Panc1 (cell line): ENCODE results near the gene MUC2. TPM values are rescaled to one million over a fixed set of nuclear protein-coding genes. Genes with fewer than 3 reads are reported as not detected.

Source experiments
- ATAC-seq: fragments of 200-7000 bp; cut with Tn5 transposase; 2 replicates; pipeline ENCODE4 v1.9.1; 2020; ENCODE audit warnings: mild to moderate bottlenecking, moderate library complexity
- BruUV-seq: library from RNA; stranded (reverse); fragments of 400-500 nt; replicated peaks from 2 replicates; lab custom pipeline; 2021; lab: Mats Ljungman, UMichigan
- CTCF ChIA-PET: fragments of 300-600 bp; sonication (Branson Sonifier 250); formaldehyde crosslinking; loops from one replicate; lab custom pipeline; 2022; ENCODE audit warnings: antibody characterized with exemption; lab: Charles Lee
- POLR2A ChIA-PET: fragments of 300-600 bp; sonication (Branson Sonifier 250); formaldehyde crosslinking; loops from one replicate; lab custom pipeline; 2022; ENCODE audit warnings: antibody characterized with exemption; lab: Charles Lee
- DNase-seq: peaks from one replicate; pipeline ENCODE4 v3.0.0-alpha.2; 2010; ENCODE audit warnings: low read depth, low spot score
- H3K27ac ChIP-seq: 2 replicates; pipeline ENCODE4 v1.5.1; 2011; ENCODE audit warnings: mild to moderate bottlenecking, low read length, inconsistent platforms
- H3K27me3 ChIP-seq: fragments of 200-500 bp; sonication (Bioruptor generic); 2 replicates; pipeline ENCODE4 v1.6.0; 2014; ENCODE audit warnings: low read length, inconsistent platforms; ENCODE audit not compliant: control insufficient read depth, insufficient read depth
- H3K36me3 ChIP-seq: fragments of 200-500 bp; sonication (Bioruptor generic); 2 replicates; pipeline ENCODE4 v1.5.1; 2014; ENCODE audit warnings: inconsistent platforms, mild to moderate bottlenecking, low read length, moderate library complexity; ENCODE audit not compliant: control insufficient read depth, insufficient read depth
- H3K4me1 ChIP-seq: 2 replicates; pipeline ENCODE4 v1.5.1; 2011; ENCODE audit warnings: inconsistent platforms, mild to moderate bottlenecking, low read length, moderate library complexity; ENCODE audit not compliant: control insufficient read depth, insufficient read depth
- H3K4me3 ChIP-seq, 2 experiments: 2 replicates each; pipeline ENCODE4 v1.5.1; 2011 to 2012; ENCODE audit warnings: low read depth in 2 of 2, low read length in 2 of 2, mild to moderate bottlenecking in 2 of 2, inconsistent platforms in 1 of 2, moderate library complexity in 1 of 2
- H3K9me3 ChIP-seq: fragments of 200-500 bp; sonication (Bioruptor generic); 2 replicates; pipeline ENCODE4 v1.5.1; 2014; ENCODE audit warnings: low read depth, mild to moderate bottlenecking, inconsistent platforms, low read length, moderate library complexity; ENCODE audit not compliant: control insufficient read depth, insufficient read depth
- POLR2AphosphoS5 ChIP-seq: IDR thresholded peaks from 2 replicates; pipeline ENCODE4 v1.6.1; 2012; ENCODE audit warnings: mild to moderate bottlenecking, low read depth, low read length, moderate library complexity
- SIN3A ChIP-seq: IDR thresholded peaks from 2 replicates; pipeline ENCODE4 v1.6.1; 2012; ENCODE audit warnings: low read depth, mild to moderate bottlenecking, low read length, moderate library complexity, borderline replicate concordance; ENCODE audit not compliant: insufficient read depth
- TCF7L2 ChIP-seq: IDR thresholded peaks from 2 replicates; pipeline ENCODE4 v1.6.1; 2011; ENCODE audit warnings: mild to moderate bottlenecking, low read depth, low read length, inconsistent platforms
- in situ Hi-C: cut with HindIII; loops from 2 replicates; pipeline ENCODE4 v1.10.0; 2016; ENCODE audit warnings: low sequenced_read_pairs, low pct_unique_long_range_greater_than_20kb
- intact Hi-C: fragments of 100-400 bp; cut with micrococcal nuclease; formaldehyde crosslinking; loops from one replicate; pipeline ENCODE4 v1.10.0; 2022; ENCODE audit not compliant: unreplicated experiment
- total RNA-seq: library from RNA; stranded (reverse); gene quantifications from one replicate; pipeline ENCODE4 v1.2.1, GENCODE V29; 2021; ENCODE audit not compliant: unreplicated experiment
- TF ChIP-seq, protein P1 (sequence below), 2 experiments: IDR thresholded peaks; 2 replicates each; pipeline ENCODE4 v1.6.1; 2011 to 2012; ENCODE audit warnings: low read depth in 2 of 2, control low read depth in 1 of 2, low read length in 1 of 2, mild to moderate bottlenecking in 1 of 2, moderate library complexity in 1 of 2; ENCODE audit not compliant: insufficient read depth in 1 of 2
- TF ChIP-seq, protein P2 (sequence below): fragments of 450-650 bp; IDR thresholded peaks from 2 replicates; pipeline ENCODE4 v1.5.1; 2017; ENCODE audit warnings: mild to moderate bottlenecking

Gene MUC2
- total RNA-seq, 1 experiment from 2014 or later = 0.08 TPM

DNA sequence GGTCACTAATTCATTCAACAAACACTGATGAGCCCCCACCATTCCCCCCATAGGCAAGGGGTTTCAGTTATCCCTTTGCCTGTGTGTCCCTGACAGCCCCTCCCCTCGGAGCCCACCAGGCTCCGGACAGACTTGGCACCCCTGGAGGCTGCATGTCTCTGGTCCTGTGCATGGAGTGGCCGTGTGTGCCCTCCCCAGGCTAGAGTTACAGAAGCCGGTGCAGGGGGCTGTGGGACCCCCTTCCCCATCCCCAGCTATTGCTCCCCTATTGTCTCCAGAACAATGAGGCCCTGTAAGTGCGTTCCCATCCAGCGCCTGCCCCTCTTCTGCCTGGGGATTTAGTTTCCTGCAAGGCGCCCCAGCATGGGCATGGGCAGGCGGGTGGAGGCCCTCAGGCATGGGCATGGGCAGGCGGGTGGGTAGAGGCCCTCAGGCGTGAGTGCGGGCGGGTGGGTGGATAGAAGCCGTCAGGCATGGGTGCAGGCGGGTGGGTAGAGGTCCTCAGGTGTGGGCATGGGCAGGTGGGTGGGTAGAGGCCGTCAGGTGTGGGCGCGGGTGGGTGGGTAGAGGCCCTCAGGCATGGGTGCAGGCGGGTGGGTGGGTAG, 1.5 kb downstream of the MUC2 start:
- no peak overlapping the region for H3K27ac ChIP-seq
- CTCF ChIA-PET = no interaction called here
- in situ Hi-C loops (no loop called here), intact Hi-C loops (no loop called here)
- no TSS peak for BruUV-seq
- H3K36me3 ChIP-seq = no peaks in the 10 kb centered on the region
- no peaks in the 10 kb centered on the region for H3K27me3 ChIP-seq
- ATAC-seq (no peak), DNase-seq (no peak)
- TF ChIP-seq, protein P1, sequence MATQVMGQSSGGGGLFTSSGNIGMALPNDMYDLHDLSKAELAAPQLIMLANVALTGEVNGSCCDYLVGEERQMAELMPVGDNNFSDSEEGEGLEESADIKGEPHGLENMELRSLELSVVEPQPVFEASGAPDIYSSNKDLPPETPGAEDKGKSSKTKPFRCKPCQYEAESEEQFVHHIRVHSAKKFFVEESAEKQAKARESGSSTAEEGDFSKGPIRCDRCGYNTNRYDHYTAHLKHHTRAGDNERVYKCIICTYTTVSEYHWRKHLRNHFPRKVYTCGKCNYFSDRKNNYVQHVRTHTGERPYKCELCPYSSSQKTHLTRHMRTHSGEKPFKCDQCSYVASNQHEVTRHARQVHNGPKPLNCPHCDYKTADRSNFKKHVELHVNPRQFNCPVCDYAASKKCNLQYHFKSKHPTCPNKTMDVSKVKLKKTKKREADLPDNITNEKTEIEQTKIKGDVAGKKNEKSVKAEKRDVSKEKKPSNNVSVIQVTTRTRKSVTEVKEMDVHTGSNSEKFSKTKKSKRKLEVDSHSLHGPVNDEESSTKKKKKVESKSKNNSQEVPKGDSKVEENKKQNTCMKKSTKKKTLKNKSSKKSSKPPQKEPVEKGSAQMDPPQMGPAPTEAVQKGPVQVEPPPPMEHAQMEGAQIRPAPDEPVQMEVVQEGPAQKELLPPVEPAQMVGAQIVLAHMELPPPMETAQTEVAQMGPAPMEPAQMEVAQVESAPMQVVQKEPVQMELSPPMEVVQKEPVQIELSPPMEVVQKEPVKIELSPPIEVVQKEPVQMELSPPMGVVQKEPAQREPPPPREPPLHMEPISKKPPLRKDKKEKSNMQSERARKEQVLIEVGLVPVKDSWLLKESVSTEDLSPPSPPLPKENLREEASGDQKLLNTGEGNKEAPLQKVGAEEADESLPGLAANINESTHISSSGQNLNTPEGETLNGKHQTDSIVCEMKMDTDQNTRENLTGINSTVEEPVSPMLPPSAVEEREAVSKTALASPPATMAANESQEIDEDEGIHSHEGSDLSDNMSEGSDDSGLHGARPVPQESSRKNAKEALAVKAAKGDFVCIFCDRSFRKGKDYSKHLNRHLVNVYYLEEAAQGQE (IDR thresholded peaks at IDR 0.05; ENCODE audit: insufficient read depth in 1 of 2, low read depth in 2 of 2, low read length in 1 of 2) = no peak
- TF ChIP-seq SIN3A = no peak
- TF ChIP-seq POLR2AphosphoS5 = no peak
- no peak for TF ChIP-seq TCF7L2
- TF ChIP-seq, protein P2, sequence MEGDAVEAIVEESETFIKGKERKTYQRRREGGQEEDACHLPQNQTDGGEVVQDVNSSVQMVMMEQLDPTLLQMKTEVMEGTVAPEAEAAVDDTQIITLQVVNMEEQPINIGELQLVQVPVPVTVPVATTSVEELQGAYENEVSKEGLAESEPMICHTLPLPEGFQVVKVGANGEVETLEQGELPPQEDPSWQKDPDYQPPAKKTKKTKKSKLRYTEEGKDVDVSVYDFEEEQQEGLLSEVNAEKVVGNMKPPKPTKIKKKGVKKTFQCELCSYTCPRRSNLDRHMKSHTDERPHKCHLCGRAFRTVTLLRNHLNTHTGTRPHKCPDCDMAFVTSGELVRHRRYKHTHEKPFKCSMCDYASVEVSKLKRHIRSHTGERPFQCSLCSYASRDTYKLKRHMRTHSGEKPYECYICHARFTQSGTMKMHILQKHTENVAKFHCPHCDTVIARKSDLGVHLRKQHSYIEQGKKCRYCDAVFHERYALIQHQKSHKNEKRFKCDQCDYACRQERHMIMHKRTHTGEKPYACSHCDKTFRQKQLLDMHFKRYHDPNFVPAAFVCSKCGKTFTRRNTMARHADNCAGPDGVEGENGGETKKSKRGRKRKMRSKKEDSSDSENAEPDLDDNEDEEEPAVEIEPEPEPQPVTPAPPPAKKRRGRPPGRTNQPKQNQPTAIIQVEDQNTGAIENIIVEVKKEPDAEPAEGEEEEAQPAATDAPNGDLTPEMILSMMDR = no peak
- H3K4me3 ChIP-seq = no peak overlapping the region
- POLR2A ChIA-PET = no interaction called here
- no peaks in the 10 kb centered on the region for H3K9me3 ChIP-seq
- peaks cover 25% of the 10 kb centered on the region for H3K4me1 ChIP-seq

DNA sequence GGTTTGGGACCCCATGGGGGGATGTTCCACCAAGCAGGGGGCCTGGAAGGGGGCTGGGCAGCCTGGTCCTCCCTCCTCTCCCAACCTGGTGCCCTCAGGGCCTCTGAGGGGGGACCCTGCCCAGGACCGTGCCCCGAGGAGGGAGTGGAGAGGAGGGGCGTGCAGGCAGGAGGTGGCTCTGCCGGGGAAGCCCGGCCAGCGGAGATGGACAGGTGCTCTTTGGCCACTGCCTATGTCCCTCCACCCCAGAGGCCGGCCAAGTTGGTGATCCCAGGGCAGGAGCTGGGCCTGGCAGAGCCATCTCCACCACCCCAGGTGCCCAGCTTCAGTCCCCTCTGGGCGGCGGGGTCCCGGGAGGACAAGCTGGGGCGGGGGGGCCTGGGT, 2.4 kb downstream of the MUC2 start:
- CTCF ChIA-PET = no interaction called here
- Histone ChIP-seq H3K4me3 (no peak overlapping the region), H3K27ac (no peak overlapping the region), H3K27me3 (no peaks in the 10 kb centered on the region), H3K4me1 (peaks cover 23% of the 10 kb centered on the region), H3K36me3 (no peaks in the 10 kb centered on the region), H3K9me3 (no peaks in the 10 kb centered on the region)
- in situ Hi-C loops (no loop called here), intact Hi-C loops (no loop called here)
- TF ChIP-seq POLR2AphosphoS5 = no peak
- TF ChIP-seq TCF7L2 = no peak
- TF ChIP-seq, protein P1 (IDR thresholded peaks at IDR 0.05; ENCODE audit: insufficient read depth in 1 of 2, low read depth in 2 of 2, low read length in 1 of 2) = no peak
- no peak for TF ChIP-seq SIN3A
- TF ChIP-seq, protein P2 = no peak
- DNase-seq (no peak), ATAC-seq (no peak)
- POLR2A ChIA-PET = no interaction called here
- no TSS peak for BruUV-seq
